PC-9 (cell line): ENCODE data around the gene POLR3F. TPM values are rescaled to one million over a fixed set of nuclear protein-coding genes. Genes with fewer than 3 reads are reported as not detected.

Experiments used
- BruUV-seq: library from RNA; stranded (reverse); fragments of 400-500 nt; replicated peaks from 2 replicates; lab custom pipeline; 2021; lab: Mats Ljungman, UMichigan
- CTCF ChIA-PET: fragments of 300-600 bp; sonication (Branson Sonifier 250); formaldehyde crosslinking; loops from one replicate; lab custom pipeline; 2022; ENCODE audit warnings: antibody characterized with exemption; lab: Charles Lee
- POLR2A ChIA-PET: fragments of 300-600 bp; sonication (Branson Sonifier 250); formaldehyde crosslinking; loops from one replicate; lab custom pipeline; 2022; ENCODE audit warnings: antibody characterized with exemption; ENCODE audit not compliant: unreplicated experiment; lab: Charles Lee
- DNase-seq, 2 experiments: peaks; one replicate each; pipeline versions ENCODE4 v3.0.0 to v3.0.0-alpha.2; 2015 to 2022; ENCODE audit warnings: mixed read lengths in 1 of 2
- H2AFZ ChIP-seq: fragments of 200-600 bp; sonication (generic); 2 replicates; pipeline ENCODE4 v1.8.1; 2017; ENCODE audit warnings: antibody characterized with exemption
- H3F3A ChIP-seq: fragments of 200-600 bp; sonication (generic); 2 replicates; pipeline ENCODE4 v1.8.1; 2017; ENCODE audit warnings: antibody characterized with exemption, mild to moderate bottlenecking, low read depth; ENCODE audit not compliant: insufficient read depth
- H3K27ac ChIP-seq: fragments of 200-600 bp; sonication (generic); 2 replicates; pipeline ENCODE4 v1.6.1; 2016; ENCODE audit warnings: mixed run types
- H3K27me3 ChIP-seq: fragments of 200-600 bp; sonication (generic); 2 replicates; pipeline ENCODE4 v1.6.1; 2016; ENCODE audit warnings: low read depth, mixed run types; ENCODE audit not compliant: insufficient read depth
- H3K36me3 ChIP-seq: fragments of 200-600 bp; sonication (generic); 2 replicates; pipeline ENCODE4 v1.6.1; 2016; ENCODE audit warnings: low read depth, mixed run types
- H3K4me1 ChIP-seq: fragments of 200-600 bp; sonication (generic); replicated peaks from 2 replicates; pipeline ENCODE4 v1.6.1; 2016; ENCODE audit warnings: mixed run types; ENCODE audit not compliant: insufficient read depth
- H3K4me2 ChIP-seq: fragments of 200-600 bp; sonication (generic); 2 replicates; pipeline ENCODE4 v1.6.1; 2017; ENCODE audit warnings: mixed run types
- H3K4me3 ChIP-seq: fragments of 200-600 bp; sonication (generic); 2 replicates; pipeline ENCODE4 v1.6.1; 2016; ENCODE audit warnings: mixed run types
- H3K79me2 ChIP-seq: fragments of 200-600 bp; sonication (generic); 2 replicates; pipeline ENCODE4 v1.6.1; 2017; ENCODE audit warnings: low read depth, mixed run types
- H3K9me2 ChIP-seq: fragments of 200-600 bp; sonication (generic); 2 replicates; pipeline ENCODE4 v1.8.1; 2017; ENCODE audit warnings: mild to moderate bottlenecking; ENCODE audit not compliant: insufficient read depth
- H3K9me3 ChIP-seq: fragments of 200-600 bp; sonication (generic); 2 replicates; pipeline ENCODE4 v1.8.1; 2016; ENCODE audit warnings: low read depth; ENCODE audit not compliant: insufficient read depth
- H4K20me1 ChIP-seq: fragments of 200-600 bp; sonication (generic); 2 replicates; pipeline ENCODE4 v1.8.1; 2017; ENCODE audit not compliant: insufficient read depth
- CTCF ChIP-seq: fragments of 200-600 bp; sonication (generic); conservative IDR thresholded peaks from 2 replicates; pipeline ENCODE4 v1.6.1; 2017; ENCODE audit warnings: mixed run types, antibody characterized with exemption, mild to moderate bottlenecking, moderate library complexity
- EZH2 ChIP-seq: fragments of 200-600 bp; sonication (generic); IDR thresholded peaks from 2 replicates; pipeline ENCODE4 v1.8.0; 2017; ENCODE audit warnings: antibody characterized with exemption, low read depth
- intact Hi-C: fragments of 100-400 bp; cut with micrococcal nuclease; formaldehyde crosslinking; loops from one replicate; pipeline ENCODE4 v1.10.0; 2022; ENCODE audit not compliant: unreplicated experiment
- total RNA-seq: library from RNA; stranded (reverse); gene quantifications from 2 replicates; pipeline ENCODE4 v1.2.3, GENCODE V29; 2021

POLR3F gene
- total RNA-seq, 1 experiment from 2014 or later = 9.6 TPM

- BruUV-seq = TSS peak; percentile 95
- Histone ChIP-seq H3K27me3 (no peaks in the 10 kb centered on the region), H3K4me1 (peaks cover 18% of the 10 kb centered on the region), H3K27ac (peak overlapping the region; percentile 92), H3K36me3 (no peaks in the 10 kb centered on the region), H3K4me2 (peak overlapping the region; percentile 100), H3K9me2 (no peaks in the 10 kb centered on the region), H3F3A (peaks cover 5% of the 10 kb centered on the region; the same call in 1 of the 2 replicates), H3K79me2 (peaks cover 27% of the 10 kb centered on the region), H3K4me3 (peak overlapping the region; percentile 61), H2AFZ (peak overlapping the region; percentile 78), H3K9me3 (no peaks in the 10 kb centered on the region), H4K20me1 (no peaks in the 10 kb centered on the region; the same call in 1 of the 2 replicates)
- intact Hi-C loops = loop anchor here (1.0 to 5.0 kb wide), 6 partner anchors 9 to 539 kb away; partner anchors contain the start of genes DZANK1, MGME1, POLR3F and RBBP9
- POLR2A ChIA-PET = interaction anchor here (0.5 to 1.8 kb wide), 12 partner anchors 10 to 1251 kb away, joined by 3 to 17 read pairs (median 5); partner anchors contain the start of genes DZANK1, POLR3F, RBBP9 and RRBP1
- CTCF ChIA-PET = interaction anchor here (0.7 to 1.9 kb wide), 2 partner anchors 10 to 567 kb away, joined by 4 to 8 read pairs; partner anchors contain the start of gene RBBP9
- no peak for TF ChIP-seq CTCF
- TF ChIP-seq EZH2 = no peak
- peak in 1 of 2 experiments; percentile 5 for DNase-seq
These were observed 39.6 kb downstream of the POLR3F start for GRCh38 chr20:18506744-18507143.

GRCh38 chr20:18507218-18508191 is 40.3 kb downstream of the POLR3F start, which contains the start of gene SEC23B:
TSS of gene SEC23B (plus strand) at chr20:18507940. CDS start at chr20:18510836, 2,896 bp downstream.
- H3K79me2 ChIP-seq = peaks cover 27% of the 10 kb centered on the region
- DNase-seq = peak; percentile 97 to 98
- peaks cover 18% of the 10 kb centered on the region for H3K4me1 ChIP-seq
- POLR2A ChIA-PET = interaction anchor here (0.6 to 1.8 kb wide), 19 partner anchors 10 to 1486 kb away, joined by 3 to 17 read pairs (median 4); partner anchors contain the start of genes DZANK1, POLR3F, RBBP9 and RRBP1
- H2AFZ ChIP-seq = peak within 1 kb of the TSS; percentile 78
- no peaks in the 10 kb centered on the region for H3K27me3 ChIP-seq
- no TSS peak for BruUV-seq
- CTCF ChIA-PET = interaction anchor here (0.7 to 1.9 kb wide), 2 partner anchors 11 to 568 kb away, joined by 4 to 8 read pairs; partner anchors contain the start of gene RBBP9
- H3K36me3 ChIP-seq = peaks cover 4% of the 10 kb centered on the region; the same call in 1 of the 2 replicates
- H3K4me2 ChIP-seq = peak within 1 kb of the TSS; percentile 100
- H4K20me1 ChIP-seq = no peaks in the 10 kb centered on the region; the same call in 1 of the 2 replicates
- no peaks in the 10 kb centered on the region for H3K9me3 ChIP-seq
- no peaks in the 10 kb centered on the region for H3K9me2 ChIP-seq
- TF ChIP-seq EZH2 (no peak), CTCF (no peak)
- H3K4me3 ChIP-seq = peak within 1 kb of the TSS; percentile 61
- H3F3A ChIP-seq = peaks cover 5% of the 10 kb centered on the region; the same call in 1 of the 2 replicates
- peak within 1 kb of the TSS; percentile 92 for H3K27ac ChIP-seq
- intact Hi-C loops = loop anchor here (1.0 to 5.0 kb wide), 6 partner anchors 10 to 540 kb away; partner anchors contain the start of genes DZANK1, MGME1, POLR3F and RBBP9

- no peaks in the 10 kb centered on the region for H3K9me3 ChIP-seq
- H3K4me3 ChIP-seq = no peak overlapping the region
- H3K27ac ChIP-seq = no peak overlapping the region
- peaks cover 12% of the 10 kb centered on the region; the same call in 1 of the 2 replicates for H3K36me3 ChIP-seq
- H3K4me2 ChIP-seq = no peak overlapping the region
- BruUV-seq = no TSS peak
- H3K79me2 ChIP-seq = peaks cover 27% of the 10 kb centered on the region
- no peaks in the 10 kb centered on the region for H3K9me2 ChIP-seq
- H3K27me3 ChIP-seq = no peaks in the 10 kb centered on the region
- intact Hi-C loops = no loop called here
- no peak overlapping the region for H2AFZ ChIP-seq
- no peaks in the 10 kb centered on the region; the same call in 1 of the 2 replicates for H4K20me1 ChIP-seq
- ChIA-PET CTCF (no interaction called here), POLR2A (no interaction called here)
- DNase-seq = no peak
- no peak for TF ChIP-seq EZH2
- no peak for TF ChIP-seq CTCF
- H3K4me1 ChIP-seq = peaks cover 11% of the 10 kb centered on the region
- peaks cover 5% of the 10 kb centered on the region; the same call in 1 of the 2 replicates for H3F3A ChIP-seq
These were observed 44.4 kb downstream of the POLR3F start for GRCh38 chr20:18511571-18511970.
